Islet of Langerhans (tissue), 1 donor: Measurements from ENCODE around the gene TNIP3.
"Not testable (repeated sequence)": the region's sequence is repeated elsewhere in the genome, so short reads cannot be mapped to it uniquely, and the experiment has no call there.

Source experiments
- FAIRE-seq: peaks from one replicate; lab custom pipeline; 2011; peaks lifted over from hg19 to GRCh38; lab: Jason Lieb, UNC

The TNIP3 gene

DNA sequence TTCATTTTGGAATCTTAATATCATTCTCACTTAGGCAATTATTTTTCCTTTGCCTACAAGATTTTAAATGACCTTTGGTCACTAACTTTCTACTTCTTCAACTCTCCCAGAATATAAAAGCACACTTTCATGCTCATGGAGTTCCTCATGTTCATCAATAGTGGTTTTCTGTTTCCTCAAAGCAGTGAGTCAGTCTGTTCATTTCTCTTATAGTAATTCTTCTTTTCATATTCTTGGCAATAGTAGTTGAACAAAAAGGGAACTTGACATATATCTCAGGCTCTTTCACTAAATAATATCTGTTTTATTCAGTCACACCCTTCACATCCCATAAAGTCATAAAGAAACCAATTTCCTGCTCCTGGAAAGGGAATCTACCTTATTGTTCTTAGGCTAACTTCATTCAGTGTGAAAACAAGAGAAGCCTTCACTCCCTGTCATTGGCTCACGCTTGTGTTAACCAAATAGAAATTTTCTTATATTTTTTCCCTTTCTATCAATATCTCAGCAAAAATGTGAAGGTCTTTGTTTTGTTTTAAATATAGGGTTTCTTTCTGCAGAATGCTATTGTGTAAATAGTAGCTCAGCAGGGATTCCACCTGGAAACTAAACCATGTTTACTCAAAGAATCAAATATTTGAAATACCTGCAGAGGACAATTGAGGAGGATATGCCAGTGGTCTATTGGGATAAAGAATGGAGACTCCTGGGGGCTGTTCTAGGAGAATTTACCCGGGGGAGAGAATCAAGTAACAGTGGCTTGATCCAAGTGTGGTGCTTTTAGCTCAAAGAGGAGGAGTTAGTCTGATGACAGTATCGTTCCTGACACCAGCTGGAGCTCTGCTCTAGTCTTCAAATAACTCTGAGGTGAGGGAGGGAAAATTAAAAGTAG is 13.4 kb upstream of the TNIP3 start:
- no peak for FAIRE-seq

DNA sequence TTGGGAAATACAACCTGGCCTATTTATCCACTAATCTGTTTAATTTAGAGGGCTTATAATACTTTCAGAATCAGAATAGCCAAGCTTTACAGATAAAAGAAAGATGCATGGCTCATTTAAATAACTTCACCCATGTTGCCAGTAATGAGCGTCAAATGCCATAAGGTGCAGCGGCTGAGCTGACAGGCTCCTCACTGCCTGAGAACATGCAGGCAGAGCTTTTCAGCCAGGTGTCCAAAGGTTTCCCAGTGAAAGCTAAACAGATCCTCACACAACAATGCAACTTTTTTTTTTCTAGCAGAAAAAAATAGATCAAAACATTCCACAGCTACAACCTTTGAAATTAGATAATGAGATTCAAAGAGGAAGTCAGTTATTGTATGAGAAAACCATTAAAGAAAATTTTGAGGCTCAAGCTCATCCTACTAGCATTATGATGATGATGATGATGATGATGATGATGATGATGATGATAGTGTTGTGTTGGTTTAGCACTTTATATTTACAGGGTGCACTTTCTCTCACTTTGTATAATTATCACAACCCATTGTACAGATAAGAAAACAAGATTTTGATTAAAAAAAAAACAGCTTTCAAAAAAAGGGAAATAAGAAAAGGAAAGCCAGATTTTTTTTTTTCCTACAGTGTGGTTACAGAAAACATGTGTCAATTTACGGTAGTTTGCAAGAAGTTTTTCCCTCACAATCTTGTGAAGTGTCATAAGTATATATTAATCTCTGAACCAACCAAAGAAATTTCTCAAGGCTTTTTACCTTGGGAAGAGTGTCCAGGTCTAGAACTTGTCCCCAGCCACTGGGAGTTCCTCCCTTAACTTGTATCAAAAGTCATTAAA is 12.2 kb upstream of the TNIP3 start:
- FAIRE-seq: no peak

DNA sequence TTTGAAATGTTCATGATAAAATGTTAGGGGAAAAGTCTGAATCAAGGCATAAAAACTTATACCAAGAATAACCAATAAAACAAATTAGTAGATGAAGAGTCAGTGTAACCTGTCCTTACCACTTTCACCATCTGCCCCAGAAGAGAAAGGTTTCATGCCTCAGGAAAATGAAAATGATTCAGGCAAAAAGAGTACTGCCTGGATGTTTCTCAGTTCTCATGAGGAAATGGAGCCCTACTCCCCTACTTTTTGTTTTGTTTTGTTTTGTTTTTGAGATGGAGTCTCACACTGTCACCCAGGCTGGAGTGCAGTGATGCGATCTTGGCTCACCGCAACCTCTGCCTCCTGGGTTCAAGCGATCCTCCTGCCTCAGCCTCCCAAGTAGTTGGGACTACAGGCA is 7.4 kb upstream of the TNIP3 start:
- not testable (repeated sequence) for FAIRE-seq

DNA sequence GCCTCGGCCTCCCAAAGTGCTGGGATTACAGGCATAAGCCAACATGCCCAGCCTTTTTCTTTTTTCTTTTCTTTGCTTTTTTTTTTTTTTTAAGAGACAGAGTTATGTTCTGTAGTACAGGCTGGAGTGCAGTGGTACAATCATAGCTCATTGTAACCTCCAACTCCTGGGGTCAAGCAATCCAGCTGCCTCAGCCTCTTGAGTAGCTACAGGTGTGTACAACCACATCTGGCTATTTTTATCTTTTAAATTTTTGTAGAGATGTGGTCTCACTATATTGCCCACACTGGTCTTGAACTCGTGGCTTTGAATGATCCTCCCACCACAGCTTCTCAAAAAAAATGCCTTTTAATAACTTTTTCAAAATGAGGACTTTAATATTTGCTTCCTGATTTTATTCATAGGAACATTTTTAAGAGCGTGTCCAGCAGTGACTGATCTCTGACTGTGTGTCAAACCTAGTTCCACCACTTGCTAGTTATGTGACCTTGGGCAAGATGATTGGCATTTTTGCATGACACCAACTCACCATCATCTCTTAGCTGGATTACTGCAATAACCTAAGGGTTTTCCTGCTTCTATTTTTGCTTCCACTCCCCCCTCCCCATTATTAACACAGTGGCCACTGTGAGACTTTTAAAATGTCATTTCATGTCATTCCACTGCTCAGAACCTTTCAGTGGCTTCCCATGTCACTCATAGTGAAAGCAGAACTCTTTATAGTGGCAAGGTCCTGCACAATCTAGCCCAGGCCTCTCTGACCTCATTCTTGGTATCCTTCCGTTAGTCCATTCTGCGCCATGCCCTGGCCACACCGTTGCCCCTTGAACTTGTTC is 4.5 kb upstream of the TNIP3 start:
- no peak for FAIRE-seq

DNA sequence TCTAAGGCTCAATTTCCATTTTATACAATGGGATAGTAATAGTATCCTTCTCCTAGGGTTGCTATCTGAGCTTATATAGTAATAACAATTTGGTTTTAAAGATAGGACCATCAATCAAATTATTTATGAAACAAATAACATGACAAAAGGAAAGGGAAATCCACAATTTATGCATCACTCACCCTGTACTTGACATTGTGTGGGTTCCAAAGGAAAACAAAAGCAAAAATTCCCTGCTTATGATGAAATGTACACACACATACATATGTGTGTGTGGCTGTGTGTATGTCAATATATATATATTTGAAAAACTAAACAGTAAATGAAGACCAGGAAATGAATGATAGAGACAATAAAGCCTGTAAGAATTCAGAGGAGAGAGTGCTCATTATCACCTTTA is 2.9 kb upstream of the TNIP3 start:
- no peak for FAIRE-seq

DNA sequence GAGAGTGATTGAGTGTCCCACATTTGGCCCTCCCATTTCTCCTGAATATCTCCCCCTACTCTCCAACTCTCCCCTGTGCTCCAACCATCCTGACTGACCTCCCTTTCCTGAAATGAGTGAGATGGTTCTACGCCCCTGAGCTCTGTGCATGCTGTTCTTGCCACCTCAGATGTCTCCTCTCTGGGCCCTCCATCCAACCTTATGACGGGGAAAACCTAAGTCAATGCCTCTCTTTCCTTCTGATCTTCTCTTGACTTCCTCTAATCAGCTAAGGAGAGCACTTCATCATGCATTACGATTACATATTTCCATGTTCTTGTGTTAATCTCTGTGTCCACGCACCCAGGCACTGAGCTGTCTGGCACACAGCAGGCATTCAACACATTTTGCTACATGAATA is 1.1 kb upstream of the TNIP3 start:
- FAIRE-seq: no peak

DNA sequence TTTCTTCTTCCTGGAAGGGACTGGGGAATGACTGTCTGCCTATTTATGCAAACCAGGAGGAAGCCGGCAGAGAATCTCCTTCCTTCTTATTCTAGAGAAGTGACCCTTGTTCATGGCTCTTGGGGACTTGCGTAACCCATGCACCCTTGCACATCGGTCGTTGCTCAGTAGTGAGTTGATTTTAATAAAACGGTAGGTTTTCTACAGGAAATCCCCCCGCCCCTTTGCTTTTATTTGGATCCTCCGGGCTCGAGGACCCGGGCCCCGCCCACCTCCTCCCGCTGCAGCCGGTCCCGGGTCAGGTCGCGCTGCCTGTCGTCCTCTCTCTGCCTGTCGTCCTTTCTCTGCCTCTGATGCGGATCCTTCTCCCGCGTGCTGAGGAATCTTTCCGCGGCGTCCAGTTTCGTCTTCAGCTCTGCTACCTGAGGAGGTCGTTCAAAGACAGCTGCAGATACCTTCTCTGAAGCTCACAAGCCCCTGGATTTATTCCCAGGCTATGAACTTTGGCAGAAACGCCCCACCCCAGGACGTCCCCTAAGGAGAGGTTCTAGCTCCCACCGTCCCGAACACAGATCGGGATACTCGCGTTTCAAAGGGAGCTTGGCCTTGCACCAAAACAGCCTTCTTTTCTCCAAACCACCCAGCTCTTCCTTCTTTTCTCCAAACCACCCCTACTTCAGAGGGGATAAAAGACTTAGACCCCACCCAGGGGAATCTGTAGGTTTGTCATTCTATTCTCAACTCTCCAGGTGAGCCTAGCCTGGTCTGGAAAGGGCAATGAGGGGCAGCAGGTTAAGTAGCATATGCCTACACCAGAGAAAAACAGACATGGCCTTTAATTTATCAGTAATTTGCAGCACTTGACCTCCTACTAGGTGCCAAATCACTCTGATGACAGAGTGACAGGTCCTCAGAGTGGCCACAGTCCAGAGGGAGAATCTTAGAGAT is 7.0 kb downstream of the TNIP3 start:
- no peak for FAIRE-seq

DNA sequence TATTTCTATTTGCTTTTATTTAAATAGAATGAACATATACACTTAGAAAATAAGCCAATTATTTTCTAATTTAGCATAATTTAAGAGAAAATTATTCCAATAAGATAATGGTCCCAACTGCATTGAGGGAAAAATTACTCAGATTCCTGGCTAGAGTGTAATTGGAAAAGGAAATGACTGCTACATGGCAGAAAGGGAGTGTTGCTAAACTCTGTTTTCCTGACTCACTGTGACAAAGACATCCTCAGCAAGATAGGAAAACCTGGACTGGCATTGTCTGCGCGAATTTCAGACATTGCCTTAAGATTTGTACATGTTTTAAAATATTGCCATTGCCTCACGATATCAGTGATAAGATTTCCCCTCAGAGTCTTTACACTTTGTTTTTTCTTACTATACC is 8.2 kb downstream of the TNIP3 start:
- no peak for FAIRE-seq

DNA sequence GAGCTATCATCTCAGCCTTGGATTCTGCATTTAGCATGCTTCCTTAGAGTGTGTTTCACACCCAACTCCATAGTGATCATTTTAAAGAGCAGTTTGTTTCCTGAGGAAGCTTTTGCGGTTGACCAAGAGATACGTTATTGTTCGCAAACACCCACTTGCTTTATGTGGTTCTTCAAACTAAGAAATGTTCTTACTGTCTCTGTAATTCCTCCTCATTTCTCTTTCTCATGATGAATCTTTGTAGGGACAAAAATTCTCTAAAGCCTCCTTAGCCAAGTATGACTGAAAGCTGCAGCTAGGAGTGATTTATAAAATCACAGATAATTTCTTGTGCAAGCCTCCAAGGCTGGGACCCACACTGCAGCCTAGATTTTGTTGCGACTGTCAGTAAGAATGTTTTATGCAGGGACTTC is 10.0 kb downstream of the TNIP3 start:
- no peak for FAIRE-seq

DNA sequence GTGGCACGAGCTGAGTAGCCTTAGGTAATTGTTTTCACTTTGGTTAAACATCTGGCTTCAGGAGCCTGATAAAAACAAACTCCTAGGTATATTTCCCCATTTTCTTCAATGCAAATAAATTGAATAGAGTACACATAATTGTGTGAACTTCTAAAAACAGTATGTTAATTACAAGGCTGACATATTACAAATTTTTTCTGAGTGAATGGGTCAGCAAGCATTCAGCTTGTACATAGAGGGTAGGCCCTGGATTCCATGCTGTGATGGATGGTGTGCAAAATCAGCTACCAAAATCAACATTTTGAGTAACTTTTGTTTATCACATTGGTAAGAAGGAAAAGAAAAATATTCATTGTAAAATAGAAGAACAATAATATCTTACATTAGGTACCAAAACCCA is 12.2 kb downstream of the TNIP3 start:
- FAIRE-seq: no peak

DNA sequence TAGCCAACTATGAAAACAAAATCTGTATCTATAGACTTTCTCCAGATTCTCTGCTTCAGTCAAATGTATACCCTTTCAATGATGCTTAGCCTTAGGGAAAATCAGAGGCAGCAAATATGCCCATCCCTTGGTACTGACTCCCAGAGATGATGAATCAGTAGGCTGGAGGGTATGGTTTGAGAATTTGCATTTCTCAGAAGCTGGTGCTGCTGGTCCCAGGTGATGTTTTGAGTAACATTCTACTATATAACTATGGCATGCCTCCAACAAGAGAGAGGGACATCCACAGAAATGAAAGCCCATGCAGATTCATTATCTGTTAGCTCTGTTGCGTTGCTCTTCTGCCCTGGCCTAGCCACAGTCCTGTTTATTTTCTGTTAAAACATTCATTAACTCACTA is 13.6 kb downstream of the TNIP3 start:
- FAIRE-seq: no peak

DNA sequence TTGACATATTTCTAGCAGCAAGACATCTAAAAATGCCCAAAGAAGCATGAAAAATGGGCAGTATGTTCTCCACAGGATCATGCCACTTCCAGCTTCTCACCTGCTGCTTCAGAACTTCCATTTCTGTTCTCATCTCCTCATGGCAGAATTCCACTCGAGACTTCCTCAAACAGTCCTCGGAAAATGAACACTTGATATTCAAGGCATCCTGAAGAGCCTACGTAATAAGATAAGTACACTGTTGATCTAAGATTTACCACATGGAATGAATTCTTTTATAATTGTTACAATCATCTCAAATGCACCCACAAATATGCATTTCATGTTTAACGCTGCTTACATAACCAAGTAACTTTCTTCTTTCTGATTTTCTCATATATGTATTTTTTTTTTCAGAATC is 14.1 kb downstream of the TNIP3 start:
- no peak for FAIRE-seq

DNA sequence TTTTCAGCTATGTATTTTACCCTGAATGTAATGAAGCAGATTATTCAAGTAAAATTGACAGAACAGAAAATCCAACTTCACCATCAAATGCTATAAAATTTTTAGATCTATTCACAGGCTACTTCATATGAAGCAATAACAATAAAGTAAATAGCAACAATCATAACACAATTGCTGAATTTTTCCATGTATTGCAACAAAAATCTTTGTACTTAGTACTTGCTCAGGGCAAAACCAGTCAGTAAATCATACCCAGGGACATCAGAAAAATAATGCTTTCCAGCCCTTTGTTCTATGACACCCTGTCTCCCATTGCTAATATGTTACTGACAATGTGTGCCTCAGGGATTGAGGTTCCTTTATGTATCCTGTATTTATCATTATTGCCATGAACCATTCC is 15.5 kb downstream of the TNIP3 start:
- FAIRE-seq: no peak

DNA sequence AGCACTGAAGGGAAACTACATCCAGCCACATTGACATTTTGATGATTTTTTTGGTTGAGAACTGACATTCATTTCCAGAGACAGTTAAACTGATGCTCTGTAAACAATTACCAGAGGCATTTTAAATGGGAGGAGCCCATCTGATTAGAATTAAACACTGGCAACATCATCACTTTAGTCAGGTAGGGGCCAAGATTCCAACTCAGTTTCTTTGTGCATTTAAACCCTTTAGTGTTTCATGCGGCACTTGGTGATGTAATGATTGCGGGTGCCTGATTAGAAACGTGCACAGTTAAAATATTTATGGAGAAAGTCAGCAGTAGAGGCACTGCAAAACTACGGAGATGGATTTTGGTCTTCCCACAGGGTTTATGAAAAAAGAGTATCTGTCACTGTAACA is 16.1 kb downstream of the TNIP3 start:
- no peak for FAIRE-seq

DNA sequence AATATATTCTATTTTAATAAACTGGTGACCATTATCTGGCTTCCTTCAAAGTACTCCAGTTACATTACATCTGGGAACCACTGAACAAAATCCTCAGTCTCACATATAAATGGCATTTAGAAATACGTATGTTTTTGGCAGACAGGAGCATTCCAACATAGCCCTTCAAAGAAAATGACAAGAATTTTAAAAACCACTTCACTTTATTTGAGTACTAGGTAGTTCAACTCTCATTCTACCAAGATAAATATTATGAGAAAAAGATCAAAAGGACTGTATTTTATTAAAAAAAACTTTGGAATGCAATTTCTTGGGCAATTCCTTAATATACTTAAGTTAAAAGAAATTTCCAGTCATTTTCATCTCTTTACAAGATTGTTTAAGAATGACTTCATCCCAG is 17.6 kb downstream of the TNIP3 start:
- FAIRE-seq: no peak

DNA sequence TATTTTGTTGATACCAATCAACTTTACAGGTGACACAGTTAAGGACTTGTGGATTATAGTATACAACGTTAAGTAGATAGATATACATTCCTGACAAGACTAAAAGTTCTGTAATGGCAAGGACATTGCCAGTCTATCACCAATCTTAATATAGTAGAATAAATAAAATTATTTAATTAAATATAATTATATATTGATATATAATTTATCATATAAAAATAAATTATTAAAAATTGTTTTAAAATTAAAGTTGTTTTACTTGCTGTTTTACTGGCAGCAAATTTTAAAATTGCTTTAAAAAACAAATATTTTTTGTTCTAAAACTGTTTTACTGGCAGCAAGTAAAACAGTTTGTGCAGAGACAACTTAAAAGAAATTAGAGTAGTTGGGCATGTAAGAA is 18.7 kb downstream of the TNIP3 start:
- FAIRE-seq: no peak

DNA sequence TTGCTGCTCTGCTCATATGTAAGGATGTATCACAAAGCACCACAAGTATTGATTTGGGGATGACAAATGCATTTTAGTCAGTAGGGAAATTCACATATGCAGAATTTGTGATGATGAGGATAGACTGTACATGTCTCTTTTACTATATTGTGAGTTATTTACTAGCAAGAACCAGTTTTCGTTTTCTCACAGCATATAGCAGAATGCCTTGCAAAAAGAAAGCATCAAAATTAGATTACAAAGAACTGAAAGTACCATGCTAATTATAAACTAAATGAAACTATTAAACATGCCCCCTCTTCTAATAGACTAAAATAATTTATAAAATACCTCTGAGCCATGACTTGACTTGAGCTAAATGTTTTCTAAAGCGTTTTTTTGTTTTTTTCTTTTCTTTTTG is 20.1 kb downstream of the TNIP3 start:
- no peak for FAIRE-seq

DNA sequence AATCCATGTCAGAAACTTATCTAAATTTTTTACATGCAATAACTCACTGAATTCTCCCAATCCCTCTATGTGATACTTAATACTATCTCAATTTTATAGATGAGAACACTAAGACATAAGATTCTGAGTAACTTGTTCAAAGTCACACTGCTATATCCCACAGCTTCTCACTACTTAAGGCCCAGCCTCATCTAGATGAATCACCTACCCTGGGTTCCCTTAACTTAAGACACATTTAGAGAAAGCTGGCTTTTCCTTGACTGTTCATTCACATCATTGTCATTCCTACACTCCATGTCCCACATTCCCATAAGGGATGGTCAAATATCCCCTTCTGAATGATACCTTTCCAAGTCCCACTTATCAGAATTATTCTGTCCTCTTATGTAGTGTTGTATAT is 21.0 kb downstream of the TNIP3 start:
- no peak for FAIRE-seq

DNA sequence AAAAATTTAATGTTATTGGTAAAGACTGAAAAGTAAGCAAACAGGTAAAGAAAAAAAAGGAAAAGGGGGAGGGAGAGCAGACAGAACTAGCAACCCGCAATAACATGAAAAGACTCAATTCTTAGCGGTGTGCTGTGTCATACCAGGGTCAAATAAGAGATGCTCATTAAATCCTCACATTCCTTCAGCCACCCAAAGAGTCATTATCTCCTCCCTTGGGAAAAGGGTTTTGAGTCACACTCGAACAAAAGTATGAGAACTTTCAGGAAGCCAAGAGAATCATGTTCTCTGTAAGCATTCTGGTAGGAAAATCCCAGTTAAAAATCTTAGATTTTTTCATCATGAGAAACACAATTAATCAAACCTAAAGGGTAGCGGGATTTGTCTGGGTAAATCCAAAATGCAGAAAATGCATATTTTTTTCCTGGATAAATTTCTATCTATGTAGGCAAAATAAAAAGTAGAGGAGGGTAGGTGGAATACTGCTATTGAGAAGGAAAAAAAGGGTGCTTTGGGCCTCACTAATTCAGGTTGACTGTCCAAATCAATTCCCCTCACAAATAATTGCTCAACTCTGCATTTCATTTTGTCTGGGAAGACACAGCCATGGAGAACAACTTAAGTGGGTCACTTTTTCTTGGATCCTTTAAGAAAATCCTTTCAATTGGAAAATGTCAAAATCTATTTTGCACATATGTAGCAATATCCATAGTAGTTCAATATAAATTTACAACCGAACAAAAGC is 23.2 kb downstream of the TNIP3 start:
- no peak for FAIRE-seq

DNA sequence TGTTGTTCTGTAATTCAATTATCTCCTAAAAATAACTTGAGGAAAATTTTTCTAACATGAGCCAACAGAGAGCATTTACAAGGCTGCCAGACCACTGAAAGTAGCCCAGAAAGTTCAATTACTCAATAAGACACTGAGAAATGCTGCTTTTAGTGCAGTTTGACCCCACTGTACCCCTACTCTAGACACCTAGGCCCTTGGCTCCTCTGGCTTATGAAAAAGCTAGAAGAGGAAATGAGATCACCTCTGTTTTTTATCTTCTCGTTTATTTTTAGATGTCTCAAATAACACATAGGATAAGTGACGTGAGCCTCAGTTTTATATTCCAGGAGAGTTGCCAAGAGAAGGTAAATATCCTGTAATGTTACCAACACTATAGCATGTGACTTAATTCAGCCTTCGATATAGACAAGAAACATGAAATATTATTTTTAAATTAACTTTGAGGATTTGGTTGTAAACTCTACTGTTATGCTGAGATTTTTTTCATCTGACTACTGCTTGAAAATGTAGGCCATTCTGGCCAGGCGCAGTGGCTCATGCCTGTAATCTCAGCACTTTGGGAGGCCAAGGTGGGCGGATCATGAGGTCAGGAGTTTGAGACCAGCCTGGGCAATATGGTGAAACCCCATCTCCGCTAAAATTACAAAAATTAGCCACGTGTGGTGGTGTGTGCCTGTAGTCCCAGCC is 24.4 kb downstream of the TNIP3 start:
- FAIRE-seq: no peak
